ENCODE results near the gene P2RX2.

GRCh38 chr12:132610866-132611602 lies 7.5 kb upstream of the P2RX2 start:
- TF ChIP-seq CTCF (IDR thresholded peaks at IDR 0.05; ENCODE audit: poor library complexity) (no peak), EZH2phosphoT487 (IDR thresholded peaks at IDR 0.05; ENCODE audit: low read depth, severe bottlenecking, unreplicated experiment) (no peak), EZH2 (IDR thresholded peaks at IDR 0.05; ENCODE audit: borderline replicate concordance) (no peak)

Measured in hepatocyte (in vitro differentiated cells).